ENCODE measurements around the gene LHCGR.

LHCGR gene

DNA sequence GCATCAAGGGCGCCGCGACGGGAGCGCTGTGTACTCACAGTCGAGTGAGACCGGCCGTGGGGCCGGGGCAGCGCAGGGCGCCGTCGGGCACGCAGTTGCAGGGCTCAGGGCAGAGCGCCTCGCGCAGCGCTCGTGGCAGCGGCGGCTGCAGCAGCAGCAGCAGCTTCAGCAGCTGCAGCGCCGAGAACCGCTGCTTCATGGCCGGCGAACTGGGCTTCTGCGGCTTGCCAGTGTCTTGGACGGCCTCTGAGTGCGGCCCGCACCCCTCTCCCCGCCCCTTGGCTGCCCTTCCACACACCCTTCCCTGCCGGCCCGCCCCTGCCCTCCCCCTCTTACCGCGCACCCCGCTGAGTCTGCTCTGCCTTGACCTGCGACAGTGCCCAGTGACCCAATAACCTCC lies at the start of gene LHCGR:
Gene LHCGR (minus strand): TSS at position 252 of the 400 bp plus-strand sequence. CDS start 53 bp downstream, at position 199.
- Histone ChIP-seq H3K9ac (ENCODE audit: low read length in 2 of 2) (peak within 1 kb of the TSS; percentile 15 to 38), H3K27me3 (ENCODE audit: control insufficient read depth in 1 of 2, insufficient read depth in 2 of 2, low read length in 2 of 2) (peaks cover 0 to 2% of the 10 kb centered on the region in 2 donors)

DNA sequence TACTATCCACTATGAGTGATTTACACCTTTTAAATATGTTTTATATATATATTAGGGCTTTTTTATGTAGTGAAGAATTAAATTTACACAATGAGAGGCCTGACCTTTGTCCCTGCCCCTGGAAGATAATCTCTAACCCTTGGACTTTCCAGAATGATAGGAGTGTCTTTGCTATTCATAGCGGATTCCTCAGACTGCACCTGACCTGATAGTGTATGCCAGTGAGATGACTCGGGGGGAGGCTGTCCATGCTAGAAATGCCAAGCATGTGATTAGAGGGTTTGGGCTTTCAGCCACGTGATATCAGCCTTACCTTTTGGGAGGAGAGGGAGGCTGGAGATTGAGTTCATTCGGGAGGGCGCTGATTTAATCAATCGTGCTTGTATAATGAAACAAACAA lies 44.1 kb upstream of the LHCGR start:
- H3K4me1 ChIP-seq (ENCODE audit: control insufficient read depth, insufficient read depth, low read length) = no peaks in the 10 kb centered on the region
- no peak overlapping the region for H3K9ac ChIP-seq (ENCODE audit: low read length in 2 of 2)
- H3K27me3 ChIP-seq (ENCODE audit: control insufficient read depth in 1 of 2, insufficient read depth in 2 of 2, low read length in 2 of 2) = no peaks in the 10 kb centered on the region
- H3K27ac ChIP-seq (ENCODE audit: low read length) = no peak overlapping the region
- H3K36me3 ChIP-seq (ENCODE audit: control insufficient read depth in 2 of 2, insufficient read depth in 2 of 2, low read length in 2 of 2) = no peaks in the 10 kb centered on the region
- no peak overlapping the region for H3K4me3 ChIP-seq (ENCODE audit: low read length in 2 of 2)
- no peaks in the 10 kb centered on the region for H3K9me3 ChIP-seq (ENCODE audit: control insufficient read depth in 2 of 2, low read length in 2 of 2)

More for the DNA sequence above, at the start of gene LHCGR:
- peaks cover 6% of the 10 kb centered on the region for H3K4me1 ChIP-seq (ENCODE audit: control insufficient read depth, insufficient read depth, low read length)
- peak within 1 kb of the TSS; percentile 30 to 69 for H3K4me3 ChIP-seq (ENCODE audit: low read length in 2 of 2)
- H3K36me3 ChIP-seq (ENCODE audit: control insufficient read depth in 2 of 2, insufficient read depth in 2 of 2, low read length in 2 of 2) = no peaks in the 10 kb centered on the region
- no peaks in the 10 kb centered on the region for H3K9me3 ChIP-seq (ENCODE audit: control insufficient read depth in 2 of 2, low read length in 2 of 2)
- no peak within 1 kb of the TSS for H3K27ac ChIP-seq (ENCODE audit: low read length)

DNA sequence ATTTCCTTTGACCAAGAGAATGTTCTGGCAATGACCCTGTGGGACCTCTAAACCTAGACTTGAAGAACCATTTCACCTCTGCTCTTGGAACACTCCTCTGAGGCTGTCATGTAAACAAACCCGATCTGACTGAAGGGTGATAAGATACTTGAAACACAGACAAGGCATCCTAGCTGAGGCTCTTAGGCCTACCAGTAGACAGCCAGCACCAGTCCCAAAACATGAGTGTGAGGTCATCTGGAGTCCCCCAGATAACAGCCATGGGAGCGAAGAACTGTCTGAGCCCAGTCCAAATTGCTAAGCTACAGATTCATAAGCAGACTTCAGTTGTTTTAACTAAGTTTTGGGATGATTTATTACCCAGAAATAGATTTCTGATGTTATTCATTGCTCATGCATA lies 39.5 kb upstream of the LHCGR start:
- Histone ChIP-seq H3K9me3 (ENCODE audit: control insufficient read depth in 2 of 2, low read length in 2 of 2) (no peaks in the 10 kb centered on the region), H3K4me3 (ENCODE audit: low read length in 2 of 2) (no peak overlapping the region), H3K4me1 (ENCODE audit: control insufficient read depth, insufficient read depth, low read length) (no peaks in the 10 kb centered on the region), H3K27ac (ENCODE audit: low read length) (no peak overlapping the region), H3K9ac (ENCODE audit: low read length in 2 of 2) (no peak overlapping the region), H3K27me3 (ENCODE audit: control insufficient read depth in 1 of 2, insufficient read depth in 2 of 2, low read length in 2 of 2) (no peaks in the 10 kb centered on the region), H3K36me3 (ENCODE audit: control insufficient read depth in 2 of 2, insufficient read depth in 2 of 2, low read length in 2 of 2) (no peaks in the 10 kb centered on the region)

DNA sequence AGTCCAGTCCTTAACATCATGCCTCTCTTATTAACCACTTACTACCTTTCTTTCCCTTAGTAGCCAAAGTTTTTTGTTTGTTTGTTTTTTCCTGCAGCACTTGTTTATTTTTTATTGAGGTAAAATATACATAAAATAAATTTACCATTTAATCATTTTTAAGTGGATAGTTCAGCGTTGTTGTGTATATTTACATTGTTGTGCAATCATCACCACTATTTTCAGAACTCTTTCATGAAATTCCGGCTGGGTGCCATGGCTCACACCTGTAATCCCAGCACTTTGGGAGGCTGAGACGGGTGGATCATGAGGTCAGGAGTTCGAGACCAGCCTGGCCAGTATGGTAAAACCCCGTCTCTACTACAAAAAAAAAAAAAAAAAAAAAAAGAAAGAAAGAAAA lies 38.1 kb upstream of the LHCGR start:
- no peak overlapping the region for H3K9ac ChIP-seq (ENCODE audit: low read length in 2 of 2)
- H3K27me3 ChIP-seq (ENCODE audit: control insufficient read depth in 1 of 2, insufficient read depth in 2 of 2, low read length in 2 of 2) = no peaks in the 10 kb centered on the region
- H3K36me3 ChIP-seq (ENCODE audit: control insufficient read depth in 2 of 2, insufficient read depth in 2 of 2, low read length in 2 of 2) = no peaks in the 10 kb centered on the region
- H3K4me1 ChIP-seq (ENCODE audit: control insufficient read depth, insufficient read depth, low read length) = no peaks in the 10 kb centered on the region
- no peak overlapping the region for H3K27ac ChIP-seq (ENCODE audit: low read length)
- no peak overlapping the region for H3K4me3 ChIP-seq (ENCODE audit: low read length in 2 of 2)
- H3K9me3 ChIP-seq (ENCODE audit: control insufficient read depth in 2 of 2, low read length in 2 of 2) = no peaks in the 10 kb centered on the region

DNA sequence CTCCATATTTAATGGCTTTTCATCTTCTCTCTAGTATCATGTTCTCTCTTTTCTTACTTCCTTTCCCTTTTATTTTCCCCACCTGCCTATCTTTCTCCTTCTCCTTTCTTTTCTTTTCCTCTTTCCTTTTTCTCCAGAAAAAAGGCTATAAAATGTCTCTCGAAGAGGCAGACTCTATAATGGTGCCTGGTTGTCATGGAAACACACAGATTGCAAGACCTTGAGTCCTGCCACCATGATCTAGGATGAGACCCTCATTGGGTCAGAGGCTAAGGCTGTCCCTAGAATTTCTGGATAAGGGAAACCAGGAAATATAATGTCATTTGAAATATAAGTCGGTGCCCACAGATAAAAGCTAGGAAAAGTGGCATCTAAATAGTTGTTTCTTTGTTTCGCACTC lies 36.5 kb upstream of the LHCGR start:
- no peaks in the 10 kb centered on the region for H3K9me3 ChIP-seq (ENCODE audit: control insufficient read depth in 2 of 2, low read length in 2 of 2)
- no peak overlapping the region for H3K4me3 ChIP-seq (ENCODE audit: low read length in 2 of 2)
- no peaks in the 10 kb centered on the region for H3K27me3 ChIP-seq (ENCODE audit: control insufficient read depth in 1 of 2, insufficient read depth in 2 of 2, low read length in 2 of 2)
- no peak overlapping the region for H3K27ac ChIP-seq (ENCODE audit: low read length)
- no peaks in the 10 kb centered on the region for H3K36me3 ChIP-seq (ENCODE audit: control insufficient read depth in 2 of 2, insufficient read depth in 2 of 2, low read length in 2 of 2)
- H3K9ac ChIP-seq (ENCODE audit: low read length in 2 of 2) = no peak overlapping the region
- no peaks in the 10 kb centered on the region for H3K4me1 ChIP-seq (ENCODE audit: control insufficient read depth, insufficient read depth, low read length)

DNA sequence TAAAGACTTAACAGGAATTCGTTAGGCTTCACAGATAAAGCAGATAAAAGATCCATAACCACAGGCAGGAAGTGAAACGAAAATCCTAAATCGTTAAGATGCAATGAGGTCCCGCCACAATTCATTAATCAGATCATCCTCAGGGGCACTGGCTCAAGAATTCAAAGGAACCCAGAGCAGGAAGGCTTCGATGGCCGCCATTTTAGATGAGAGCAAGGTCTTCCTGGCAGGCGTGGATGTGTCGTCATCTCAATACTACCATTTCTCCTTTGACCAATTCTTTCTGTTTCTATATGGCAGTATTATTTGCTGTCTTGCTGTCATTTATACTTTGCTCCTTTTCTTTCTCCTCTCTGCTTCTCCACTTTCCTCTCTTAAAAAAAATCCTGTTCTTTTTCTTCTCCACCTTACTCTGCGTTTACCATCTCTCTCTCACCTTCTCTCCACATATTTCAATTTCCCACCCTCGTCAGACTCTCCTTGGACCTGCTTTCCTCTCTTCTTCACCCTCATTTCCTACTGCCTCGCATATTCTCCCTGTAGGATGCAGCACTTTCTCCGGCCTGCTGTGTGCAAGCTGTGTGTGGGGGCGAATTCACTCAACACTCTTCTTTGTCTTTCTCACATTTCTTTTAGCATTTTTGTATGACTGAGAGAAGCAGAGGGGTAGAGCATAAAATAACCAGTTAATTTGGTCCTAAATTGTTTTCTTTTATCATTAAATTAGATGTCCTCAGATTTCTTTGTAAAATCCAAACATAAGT lies 35.1 kb upstream of the LHCGR start:
- Histone ChIP-seq H3K4me1 (ENCODE audit: control insufficient read depth, insufficient read depth, low read length) (no peaks in the 10 kb centered on the region), H3K27ac (ENCODE audit: low read length) (no peak overlapping the region), H3K36me3 (ENCODE audit: control insufficient read depth in 2 of 2, insufficient read depth in 2 of 2, low read length in 2 of 2) (no peaks in the 10 kb centered on the region)

DNA sequence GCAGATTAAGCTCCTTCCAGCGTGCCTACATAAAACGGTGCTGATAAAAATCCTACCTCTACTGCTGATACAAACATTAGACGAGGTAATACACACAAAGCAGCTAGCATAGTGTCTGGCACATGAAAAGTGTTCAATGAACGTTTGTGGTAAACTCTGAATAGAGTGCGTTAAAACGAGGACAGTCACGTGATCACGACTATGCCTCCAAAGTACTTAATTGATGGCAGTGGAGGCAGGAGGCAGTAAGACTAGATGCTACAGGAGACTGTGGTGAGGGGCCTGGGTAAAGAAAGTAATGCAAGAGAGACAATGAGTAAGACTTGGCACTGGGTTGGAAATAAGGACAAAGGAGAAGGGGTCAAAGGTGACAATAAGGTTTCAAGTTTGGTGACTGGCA lies 32.1 kb upstream of the LHCGR start:
- H3K36me3 ChIP-seq (ENCODE audit: control insufficient read depth in 2 of 2, insufficient read depth in 2 of 2, low read length in 2 of 2) = no peaks in the 10 kb centered on the region

More for the DNA sequence above, 35.1 kb upstream of the LHCGR start:
- no peak overlapping the region for H3K9ac ChIP-seq (ENCODE audit: low read length in 2 of 2)
- H3K9me3 ChIP-seq (ENCODE audit: control insufficient read depth in 2 of 2, low read length in 2 of 2) = no peaks in the 10 kb centered on the region
- H3K27me3 ChIP-seq (ENCODE audit: control insufficient read depth in 1 of 2, insufficient read depth in 2 of 2, low read length in 2 of 2) = no peaks in the 10 kb centered on the region
- no peak overlapping the region for H3K4me3 ChIP-seq (ENCODE audit: low read length in 2 of 2)

DNA sequence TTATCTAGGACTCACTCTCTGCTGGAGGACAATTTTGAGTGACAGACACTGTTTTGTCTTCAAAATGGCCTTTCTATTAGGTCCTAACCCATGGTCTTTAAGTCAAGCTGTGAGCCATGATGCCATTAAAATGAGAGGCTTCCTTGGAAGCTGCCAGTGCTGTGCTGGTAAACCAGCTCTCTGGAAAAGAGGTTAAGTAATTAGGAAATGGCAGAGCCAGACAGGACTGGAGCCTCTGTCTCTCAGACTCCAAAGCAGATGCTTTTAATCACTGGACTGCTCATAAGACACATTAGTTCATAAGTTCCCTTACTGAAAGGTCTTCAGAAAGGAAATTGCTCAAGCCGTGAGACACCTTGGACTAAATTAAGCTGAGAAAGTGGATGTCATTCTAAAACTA lies 25.8 kb upstream of the LHCGR start:
- no peaks in the 10 kb centered on the region for H3K27me3 ChIP-seq (ENCODE audit: control insufficient read depth in 1 of 2, insufficient read depth in 2 of 2, low read length in 2 of 2)
- no peaks in the 10 kb centered on the region for H3K4me1 ChIP-seq (ENCODE audit: control insufficient read depth, insufficient read depth, low read length)
- H3K9me3 ChIP-seq (ENCODE audit: control insufficient read depth in 2 of 2, low read length in 2 of 2) = no peaks in the 10 kb centered on the region
- no peak overlapping the region for H3K27ac ChIP-seq (ENCODE audit: low read length)
- peaks cover 0 to 3% of the 10 kb centered on the region in 2 donors for H3K36me3 ChIP-seq (ENCODE audit: control insufficient read depth in 2 of 2, insufficient read depth in 2 of 2, low read length in 2 of 2)
- H3K9ac ChIP-seq (ENCODE audit: low read length in 2 of 2) = no peak overlapping the region
- H3K4me3 ChIP-seq (ENCODE audit: low read length in 2 of 2) = no peak overlapping the region

More for the DNA sequence above, 32.1 kb upstream of the LHCGR start:
- no peak overlapping the region for H3K27ac ChIP-seq (ENCODE audit: low read length)
- H3K27me3 ChIP-seq (ENCODE audit: control insufficient read depth in 1 of 2, insufficient read depth in 2 of 2, low read length in 2 of 2) = no peaks in the 10 kb centered on the region
- H3K9me3 ChIP-seq (ENCODE audit: control insufficient read depth in 2 of 2, low read length in 2 of 2) = no peaks in the 10 kb centered on the region
- H3K4me1 ChIP-seq (ENCODE audit: control insufficient read depth, insufficient read depth, low read length) = no peaks in the 10 kb centered on the region
- no peak overlapping the region for H3K4me3 ChIP-seq (ENCODE audit: low read length in 2 of 2)
- no peak overlapping the region for H3K9ac ChIP-seq (ENCODE audit: low read length in 2 of 2)

DNA sequence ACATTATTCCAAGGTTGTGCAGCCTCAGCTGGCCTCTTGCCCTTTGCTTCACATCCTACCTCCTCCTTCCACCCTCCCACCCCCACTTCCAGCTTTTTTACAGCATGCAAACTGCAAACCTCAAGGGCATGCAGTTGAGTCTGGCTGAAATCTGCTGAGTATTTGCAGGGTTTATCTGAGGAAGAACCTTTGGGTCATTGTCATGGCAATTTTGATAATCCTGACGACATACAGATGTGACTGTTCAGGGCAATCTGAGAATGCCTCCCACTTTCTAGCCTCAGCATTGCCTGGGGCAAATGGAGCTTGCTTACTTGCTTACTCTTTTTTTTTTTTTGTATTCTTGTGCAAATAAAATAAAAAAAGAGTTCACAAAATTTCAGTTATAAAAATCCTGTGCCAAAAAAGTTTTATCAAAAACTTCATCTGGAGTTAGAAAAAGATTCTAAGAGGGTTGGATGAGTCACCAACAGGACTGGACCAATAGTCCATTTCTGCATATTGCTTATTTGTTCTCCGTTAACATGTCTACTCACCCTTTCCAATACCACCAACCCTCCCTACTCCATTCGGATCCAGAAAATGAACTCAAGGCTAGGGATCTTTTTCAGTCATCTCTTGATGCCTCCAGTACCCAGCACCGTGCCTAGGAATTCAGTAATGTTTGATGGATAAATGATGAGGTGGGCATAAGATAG lies 23.6 kb upstream of the LHCGR start:
- Histone ChIP-seq H3K27me3 (ENCODE audit: control insufficient read depth in 1 of 2, insufficient read depth in 2 of 2, low read length in 2 of 2) (no peaks in the 10 kb centered on the region), H3K4me1 (ENCODE audit: control insufficient read depth, insufficient read depth, low read length) (no peaks in the 10 kb centered on the region), H3K9me3 (ENCODE audit: control insufficient read depth in 2 of 2, low read length in 2 of 2) (no peaks in the 10 kb centered on the region), H3K27ac (ENCODE audit: low read length) (no peak overlapping the region), H3K36me3 (ENCODE audit: control insufficient read depth in 2 of 2, insufficient read depth in 2 of 2, low read length in 2 of 2) (peaks cover 0 to 3% of the 10 kb centered on the region in 2 donors), H3K9ac (ENCODE audit: low read length in 2 of 2) (no peak overlapping the region), H3K4me3 (ENCODE audit: low read length in 2 of 2) (no peak overlapping the region)

DNA sequence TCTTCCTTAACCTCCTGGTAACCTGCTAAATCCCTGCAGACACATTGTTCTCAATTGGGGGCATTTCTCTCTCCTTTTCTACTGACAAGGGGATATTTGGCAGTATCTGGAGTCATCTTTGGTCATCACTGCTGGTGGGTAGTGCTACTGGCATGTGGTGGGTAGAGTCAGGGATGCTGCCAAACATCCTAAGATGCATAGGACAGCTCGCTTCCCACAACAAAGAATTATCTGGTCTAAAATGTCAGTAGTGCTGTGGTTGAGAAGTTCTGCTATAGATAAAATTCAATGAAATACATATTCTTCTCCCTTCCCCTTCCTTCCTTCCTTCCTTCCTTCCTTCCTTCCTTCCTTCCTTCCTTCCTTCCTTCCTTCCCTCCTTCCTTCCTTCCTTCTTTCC lies 18.7 kb upstream of the LHCGR start:
- no peaks in the 10 kb centered on the region for H3K9me3 ChIP-seq (ENCODE audit: control insufficient read depth in 2 of 2, low read length in 2 of 2)
- no peak overlapping the region for H3K9ac ChIP-seq (ENCODE audit: low read length in 2 of 2)
- no peak overlapping the region for H3K4me3 ChIP-seq (ENCODE audit: low read length in 2 of 2)
- peaks cover 0 to 4% of the 10 kb centered on the region in 2 donors for H3K36me3 ChIP-seq (ENCODE audit: control insufficient read depth in 2 of 2, insufficient read depth in 2 of 2, low read length in 2 of 2)
- no peaks in the 10 kb centered on the region for H3K4me1 ChIP-seq (ENCODE audit: control insufficient read depth, insufficient read depth, low read length)
- H3K27me3 ChIP-seq (ENCODE audit: control insufficient read depth in 1 of 2, insufficient read depth in 2 of 2, low read length in 2 of 2) = no peaks in the 10 kb centered on the region
- no peak overlapping the region for H3K27ac ChIP-seq (ENCODE audit: low read length)
